Fibroblast of pulmonary artery (primary cell): ENCODE results near the gene XYLT1.

Experiments used
- DNase-seq: peaks from one replicate; pipeline ENCODE4 v3.0.0-alpha.2; 2010; ENCODE audit warnings: low read depth
- H3K4me3 ChIP-seq: replicated peaks from 2 replicates; pipeline ENCODE4 v1.5.1; 2011; ENCODE audit warnings: low read depth, mild to moderate bottlenecking, control low read depth, low read length, moderate library complexity
- CTCF ChIP-seq: IDR thresholded peaks from 2 replicates; pipeline ENCODE4 v1.5.1; 2011; ENCODE audit warnings: mild to moderate bottlenecking, control low read depth, low read length, inconsistent platforms; ENCODE audit errors: missing control alignments

XYLT1 gene

GRCh38 chr16:17101646-17102045 is 369.1 kb downstream of the XYLT1 start:
- no peak for TF ChIP-seq CTCF
- DNase-seq, result no peak
- no peak overlapping the region for H3K4me3 ChIP-seq

GRCh38 chr16:17098685-17099084 is 372.1 kb downstream of the XYLT1 start:
- no peak overlapping the region for H3K4me3 ChIP-seq
- DNase-seq, result no peak
- TF ChIP-seq CTCF, result no peak

GRCh38 chr16:17084130-17084529 is 386.6 kb downstream of the XYLT1 start:
- no peak overlapping the region for H3K4me3 ChIP-seq
- no peak for DNase-seq
- TF ChIP-seq CTCF, result no peak

- H3K4me3 ChIP-seq, result no peak overlapping the region
- DNase-seq, result no peak
- TF ChIP-seq CTCF, result no peak
Measured at GRCh38 chr16:17083628-17084027, 387.1 kb downstream of the XYLT1 start.

GRCh38 chr16:17082095-17082882 is 388.5 kb downstream of the XYLT1 start:
- no peak for TF ChIP-seq CTCF

GRCh38 chr16:17080105-17080504 is 390.7 kb downstream of the XYLT1 start:
- TF ChIP-seq CTCF, result no peak
- DNase-seq, result no peak
- H3K4me3 ChIP-seq, result no peak overlapping the region

More at GRCh38 chr16:17082095-17082882, 388.5 kb downstream of the XYLT1 start:
- no peak for DNase-seq
- H3K4me3 ChIP-seq, result no peak overlapping the region
